ENCODE results near the gene ATP2B2.

DNA sequence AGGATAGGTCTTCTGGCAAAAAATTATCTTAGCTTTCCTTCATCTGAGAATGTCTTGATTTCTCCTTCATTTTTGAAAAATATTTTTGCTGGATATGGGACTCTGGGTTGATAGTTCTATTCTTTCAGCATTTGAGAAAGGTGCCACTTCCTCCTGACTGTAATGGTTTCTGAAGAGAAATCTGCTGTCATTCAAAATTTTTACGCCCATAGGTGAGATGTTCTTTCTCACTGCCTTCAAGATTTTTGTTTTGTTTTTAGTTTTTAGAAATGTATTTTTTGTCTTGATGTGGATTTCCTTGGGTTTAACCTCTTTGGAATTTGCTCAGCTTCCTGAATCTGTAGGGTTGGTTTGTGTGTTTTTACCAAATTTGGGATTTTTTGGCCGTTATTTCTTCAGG, 37.1 kb upstream of the ATP2B2 start:
- TF ChIP-seq, protein P1, sequence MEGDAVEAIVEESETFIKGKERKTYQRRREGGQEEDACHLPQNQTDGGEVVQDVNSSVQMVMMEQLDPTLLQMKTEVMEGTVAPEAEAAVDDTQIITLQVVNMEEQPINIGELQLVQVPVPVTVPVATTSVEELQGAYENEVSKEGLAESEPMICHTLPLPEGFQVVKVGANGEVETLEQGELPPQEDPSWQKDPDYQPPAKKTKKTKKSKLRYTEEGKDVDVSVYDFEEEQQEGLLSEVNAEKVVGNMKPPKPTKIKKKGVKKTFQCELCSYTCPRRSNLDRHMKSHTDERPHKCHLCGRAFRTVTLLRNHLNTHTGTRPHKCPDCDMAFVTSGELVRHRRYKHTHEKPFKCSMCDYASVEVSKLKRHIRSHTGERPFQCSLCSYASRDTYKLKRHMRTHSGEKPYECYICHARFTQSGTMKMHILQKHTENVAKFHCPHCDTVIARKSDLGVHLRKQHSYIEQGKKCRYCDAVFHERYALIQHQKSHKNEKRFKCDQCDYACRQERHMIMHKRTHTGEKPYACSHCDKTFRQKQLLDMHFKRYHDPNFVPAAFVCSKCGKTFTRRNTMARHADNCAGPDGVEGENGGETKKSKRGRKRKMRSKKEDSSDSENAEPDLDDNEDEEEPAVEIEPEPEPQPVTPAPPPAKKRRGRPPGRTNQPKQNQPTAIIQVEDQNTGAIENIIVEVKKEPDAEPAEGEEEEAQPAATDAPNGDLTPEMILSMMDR (IDR thresholded peaks at IDR 0.05), result no peak
- no peak for TF ChIP-seq POLR2A (IDR thresholded peaks at IDR 0.05)

Measured in thyroid gland (tissue), 4 donors.